ENCODE results near the gene SPTB.
"Not testable (repeated sequence)": the region's sequence is repeated elsewhere in the genome, so short reads cannot be mapped to it uniquely, and the experiment has no call there.

SPTB gene

DNA sequence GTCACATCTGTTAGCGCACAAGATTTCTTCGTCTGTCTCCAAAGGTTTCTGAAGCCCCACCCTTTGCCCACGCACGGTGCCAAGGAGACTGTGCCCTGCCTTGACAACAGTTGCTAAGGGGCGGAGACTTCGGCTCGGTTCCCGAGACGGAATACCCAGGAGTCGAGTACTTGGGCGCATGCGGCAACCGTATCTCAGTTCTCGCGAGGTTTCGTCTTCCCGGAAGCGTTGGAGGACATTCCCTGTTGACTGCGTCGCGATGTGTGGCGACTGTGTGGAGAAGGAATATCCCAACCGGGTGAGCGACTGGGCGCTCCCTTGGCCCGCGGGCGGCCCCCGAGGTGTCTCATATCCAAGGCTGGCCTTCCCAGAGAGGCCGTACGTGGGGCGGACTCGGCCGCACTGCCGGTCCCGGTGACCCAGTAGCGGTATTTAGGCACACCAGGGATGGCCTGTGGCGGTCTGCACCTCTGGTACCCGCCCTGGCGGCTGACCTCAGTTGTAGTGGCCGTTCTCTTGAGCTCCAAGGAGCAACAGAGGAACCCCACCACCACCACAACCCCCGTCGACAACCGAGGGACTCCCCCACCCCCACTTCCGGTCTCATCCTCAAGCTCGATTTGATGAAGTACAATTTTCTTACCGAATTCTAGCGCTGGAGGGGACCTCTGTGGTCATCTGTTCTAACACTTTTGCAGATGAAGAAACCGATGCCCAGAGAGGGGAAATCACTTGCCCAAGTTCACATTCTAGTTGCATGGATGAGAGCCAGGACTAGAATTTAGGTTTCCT lies 34.7 kb upstream of the SPTB start, which contains the start of gene CHURC1:
Gene CHURC1, plus strand, starts transcription at position 219 of the 792 bp plus-strand sequence. Its CDS starts 41 bp downstream, at position 260.
- TF ChIP-seq, protein P1, sequence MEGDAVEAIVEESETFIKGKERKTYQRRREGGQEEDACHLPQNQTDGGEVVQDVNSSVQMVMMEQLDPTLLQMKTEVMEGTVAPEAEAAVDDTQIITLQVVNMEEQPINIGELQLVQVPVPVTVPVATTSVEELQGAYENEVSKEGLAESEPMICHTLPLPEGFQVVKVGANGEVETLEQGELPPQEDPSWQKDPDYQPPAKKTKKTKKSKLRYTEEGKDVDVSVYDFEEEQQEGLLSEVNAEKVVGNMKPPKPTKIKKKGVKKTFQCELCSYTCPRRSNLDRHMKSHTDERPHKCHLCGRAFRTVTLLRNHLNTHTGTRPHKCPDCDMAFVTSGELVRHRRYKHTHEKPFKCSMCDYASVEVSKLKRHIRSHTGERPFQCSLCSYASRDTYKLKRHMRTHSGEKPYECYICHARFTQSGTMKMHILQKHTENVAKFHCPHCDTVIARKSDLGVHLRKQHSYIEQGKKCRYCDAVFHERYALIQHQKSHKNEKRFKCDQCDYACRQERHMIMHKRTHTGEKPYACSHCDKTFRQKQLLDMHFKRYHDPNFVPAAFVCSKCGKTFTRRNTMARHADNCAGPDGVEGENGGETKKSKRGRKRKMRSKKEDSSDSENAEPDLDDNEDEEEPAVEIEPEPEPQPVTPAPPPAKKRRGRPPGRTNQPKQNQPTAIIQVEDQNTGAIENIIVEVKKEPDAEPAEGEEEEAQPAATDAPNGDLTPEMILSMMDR (IDR thresholded peaks at IDR 0.05; ENCODE audit: extremely low read depth, insufficient read depth, missing control alignments), result no peak
- in situ Hi-C loops (cut with MboI; ENCODE audit: low pct_unique_long_range_greater_than_20kb, low sequenced_read_pairs, unreplicated experiment), result no loop called here
- peak; percentile 84 for DNase-seq (ENCODE audit: low spot score)

DNA sequence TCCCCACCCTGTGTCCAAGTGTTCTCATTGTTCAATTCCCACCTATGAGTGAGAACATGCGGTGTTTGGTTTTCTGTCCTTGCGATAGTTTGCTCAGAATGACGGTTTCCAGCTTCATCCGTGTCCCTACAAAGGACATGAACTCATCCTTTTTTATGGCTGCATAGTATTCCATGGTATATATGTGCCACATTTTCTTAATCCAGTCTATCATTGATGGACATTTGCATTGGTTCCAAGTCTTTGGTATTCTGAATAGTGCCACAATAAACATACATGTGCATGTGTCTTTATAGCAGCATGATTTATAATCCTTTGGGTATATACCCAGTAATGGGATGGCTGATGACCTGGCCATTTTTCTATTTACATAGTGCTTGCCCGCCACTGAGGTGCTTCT lies 33.8 kb upstream of the SPTB start:
- in situ Hi-C loops (cut with MboI; ENCODE audit: low pct_unique_long_range_greater_than_20kb, low sequenced_read_pairs, unreplicated experiment); DNase-seq (ENCODE audit: low spot score): not testable (repeated sequence)

DNA sequence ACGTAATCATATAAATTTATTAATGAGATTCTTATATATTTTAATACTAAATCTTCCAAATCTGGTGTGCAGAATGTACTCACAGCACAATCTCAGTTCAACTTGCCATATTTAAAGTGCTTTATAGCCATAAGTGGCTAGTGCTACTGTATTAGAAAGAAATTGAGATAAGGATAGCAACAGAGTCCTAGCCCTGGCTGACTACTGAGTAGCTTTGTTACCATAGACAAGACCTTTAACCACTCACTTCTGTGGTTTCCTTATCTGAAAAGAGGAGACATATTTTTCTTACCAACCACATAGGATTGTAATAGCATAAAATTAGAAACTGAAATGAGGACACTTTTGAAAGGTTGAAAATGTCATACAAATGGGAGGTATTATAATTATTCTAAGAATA lies 32.6 kb upstream of the SPTB start:
- TF ChIP-seq, protein P1 (IDR thresholded peaks at IDR 0.05; ENCODE audit: extremely low read depth, insufficient read depth, missing control alignments), result no peak
- no peak for DNase-seq (ENCODE audit: low spot score)
- in situ Hi-C loops (cut with MboI; ENCODE audit: low pct_unique_long_range_greater_than_20kb, low sequenced_read_pairs, unreplicated experiment), result no loop called here

GRCh38 chr14:64910847-64911495 lies 31.3 kb upstream of the SPTB start:
- in situ Hi-C loops (cut with MboI; ENCODE audit: low pct_unique_long_range_greater_than_20kb, low sequenced_read_pairs, unreplicated experiment), result no loop called here
- TF ChIP-seq, protein P1 (IDR thresholded peaks at IDR 0.05; ENCODE audit: extremely low read depth, insufficient read depth, missing control alignments), result peak; percentile 46
- no peak for DNase-seq (ENCODE audit: low spot score)

- in situ Hi-C loops (cut with MboI; ENCODE audit: low pct_unique_long_range_greater_than_20kb, low sequenced_read_pairs, unreplicated experiment), result no loop called here
- TF ChIP-seq, protein P1 (IDR thresholded peaks at IDR 0.05; ENCODE audit: extremely low read depth, insufficient read depth, missing control alignments), result no peak
- no peak for DNase-seq (ENCODE audit: low spot score)
Observed at GRCh38 chr14:64906022-64906421, 26.3 kb upstream of the SPTB start.

DNA sequence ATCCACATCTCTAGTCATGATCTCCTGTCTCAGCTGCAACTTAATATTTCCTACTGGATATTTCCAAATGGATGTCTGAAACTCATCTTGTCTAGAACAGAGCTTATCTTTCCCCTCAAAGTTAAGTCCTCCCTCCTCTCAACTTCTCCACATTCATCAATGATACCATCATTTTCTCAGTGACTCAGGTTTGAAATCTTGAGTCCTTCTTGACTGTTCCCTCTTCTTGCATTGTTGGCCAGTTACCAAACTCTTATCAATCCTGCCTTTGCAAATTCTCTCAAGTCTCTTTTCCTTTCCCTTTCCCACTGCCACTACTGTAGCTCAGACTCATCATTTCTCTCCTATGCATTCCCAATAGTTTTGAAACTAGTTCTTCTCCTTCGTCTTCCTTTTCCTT lies 20.3 kb upstream of the SPTB start:
- in situ Hi-C loops (cut with MboI; ENCODE audit: low pct_unique_long_range_greater_than_20kb, low sequenced_read_pairs, unreplicated experiment), result no loop called here
- TF ChIP-seq, protein P1 (IDR thresholded peaks at IDR 0.05; ENCODE audit: extremely low read depth, insufficient read depth, missing control alignments), result no peak
- DNase-seq (ENCODE audit: low spot score), result no peak

DNA sequence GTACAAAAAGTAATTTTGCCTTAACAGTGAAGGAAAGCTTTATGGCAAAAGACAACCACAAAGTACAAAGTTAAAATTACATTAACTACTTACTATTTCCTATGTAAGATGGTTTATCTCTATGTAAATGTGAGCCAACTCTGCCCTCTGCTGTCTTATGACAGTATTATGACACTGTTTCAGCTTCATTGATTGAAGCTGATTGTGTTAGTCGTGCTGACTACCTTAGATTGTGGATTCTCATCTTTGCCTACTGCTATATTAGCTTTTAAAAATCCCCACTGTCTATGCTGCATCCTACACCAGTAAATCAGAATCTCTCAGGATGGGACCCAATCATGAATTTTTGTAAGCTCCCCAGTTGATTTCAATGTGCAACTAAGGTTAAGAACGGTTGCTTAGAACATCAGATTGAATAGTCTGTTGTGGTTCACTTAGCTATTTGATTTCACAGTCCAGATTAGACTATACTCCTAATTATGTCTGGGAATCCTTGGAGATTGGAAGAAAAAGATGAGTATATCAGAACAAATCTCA lies 12.2 kb upstream of the SPTB start:
- in situ Hi-C loops (cut with MboI; ENCODE audit: low pct_unique_long_range_greater_than_20kb, low sequenced_read_pairs, unreplicated experiment), result no loop called here
- TF ChIP-seq, protein P1 (IDR thresholded peaks at IDR 0.05; ENCODE audit: extremely low read depth, insufficient read depth, missing control alignments), result peak; percentile 61
- DNase-seq (ENCODE audit: low spot score), result peak; percentile 76
